ENCODE results near the gene GALR1.

GALR1 gene

GRCh38 chr18:77323640-77324299 is 74.1 kb downstream of the GALR1 start:
- DNase-seq, result no peak
